Fibroblast of lung (primary cell): Measurements from ENCODE around the gene XPO6. TPM values are rescaled to one million over a fixed set of nuclear protein-coding genes. Genes with fewer than 3 reads are reported as not detected.

Experiments
- DNase-seq, 2 donors: peaks; one replicate each; pipeline versions ENCODE4 v3.0.0 to v3.0.0-alpha.2; 2010; ENCODE audit warnings: low read depth in 2 of 2
- H2AFZ ChIP-seq: 2 replicates; pipeline ENCODE4 v1.5.1; 2012; ENCODE audit warnings: low read length, control low read depth, inconsistent platforms
- H3K27ac ChIP-seq: 2 replicates; pipeline ENCODE4 v1.5.1; 2011; ENCODE audit warnings: low read length, control low read depth; ENCODE audit not compliant: insufficient read depth
- H3K27me3 ChIP-seq: 2 replicates; pipeline ENCODE4 v1.5.1; 2011; ENCODE audit warnings: mild to moderate bottlenecking, low read length; ENCODE audit not compliant: control insufficient read depth, insufficient read depth
- H3K36me3 ChIP-seq: 2 replicates; pipeline ENCODE4 v1.5.1; 2011; ENCODE audit warnings: low read length; ENCODE audit not compliant: control insufficient read depth, insufficient read depth
- H3K4me1 ChIP-seq: 2 replicates; pipeline ENCODE4 v1.5.1; 2011; ENCODE audit warnings: low read length; ENCODE audit not compliant: control insufficient read depth, insufficient read depth; ENCODE audit errors: extremely low read depth
- H3K4me2 ChIP-seq: 2 replicates; pipeline ENCODE4 v1.5.1; 2011; ENCODE audit warnings: low read length, control low read depth; ENCODE audit not compliant: insufficient read depth; ENCODE audit errors: extremely low read depth
- H3K4me3 ChIP-seq, 4 experiments: fragments of 200-600 bp in 1 of 4; sonication (generic) in 1 of 4; replicated peaks in 1 of 4; 2 replicates each; pipeline ENCODE4 v1.5.1; 2011 to 2016; ENCODE audit warnings: low read length in 4 of 4, low read depth in 3 of 4, mild to moderate bottlenecking in 3 of 4, control low read depth in 2 of 4, inconsistent platforms in 1 of 4, mixed read lengths in 1 of 4; ENCODE audit not compliant: insufficient read depth in 1 of 4; ENCODE audit errors: control extremely low read depth in 1 of 4
- H3K79me2 ChIP-seq: 2 replicates; pipeline ENCODE4 v1.5.1; 2012; ENCODE audit warnings: mild to moderate bottlenecking, low read length, inconsistent platforms; ENCODE audit not compliant: control insufficient read depth, insufficient read depth
- H3K9ac ChIP-seq: 2 replicates; pipeline ENCODE4 v1.5.1; 2011; ENCODE audit warnings: mild to moderate bottlenecking, low read length, control low read depth; ENCODE audit not compliant: insufficient read depth
- H3K9me3 ChIP-seq: 2 replicates; pipeline ENCODE4 v1.5.1; 2012; ENCODE audit warnings: low read depth, low read length; ENCODE audit not compliant: control insufficient read depth, insufficient read depth
- H4K20me1 ChIP-seq: 2 replicates; pipeline ENCODE4 v1.5.1; 2011; ENCODE audit warnings: low read length; ENCODE audit not compliant: control insufficient read depth, insufficient read depth; ENCODE audit errors: extremely low read depth
- CTCF ChIP-seq, 2 donors: IDR thresholded peaks in 1 of 2; conservative IDR thresholded peaks in 1 of 2; 1 replicate in 1 of 2; 2 replicates in 1 of 2; pipeline ENCODE4 v1.5.1; 2011 to 2012; ENCODE audit warnings: low read length in 2 of 2, control low read depth in 1 of 2, inconsistent platforms in 1 of 2, low read depth in 1 of 2, mild to moderate bottlenecking in 1 of 2
- EZH2 ChIP-seq: IDR thresholded peaks from 2 replicates; pipeline ENCODE4 v1.5.1; 2012; ENCODE audit warnings: low read length, control low read depth, mild to moderate bottlenecking; ENCODE audit errors: missing control alignments
- polyA plus RNA-seq, 2 donors: library from polyadenylated mRNA; depleted of rRNA in 1 of 2; stranded (reverse) in 1 of 2; unstranded in 1 of 2; fragments of >200 nt; gene quantifications; 2 replicates each; pipeline ENCODE4 v1.2.1, GENCODE V29; 2011 to 2012; ENCODE audit warnings: missing spikeins in 1 of 2
- total RNA-seq: library from RNA; depleted of rRNA; stranded (reverse); fragments of >200 nt; gene quantifications from 2 replicates; pipeline ENCODE4 v1.2.1, GENCODE V29; 2014

Gene XPO6
- total and polyA plus RNA-seq, 2 donors (not counting 1 experiment from before 2014, with no cell fraction given): 134 to 185 TPM

DNA sequence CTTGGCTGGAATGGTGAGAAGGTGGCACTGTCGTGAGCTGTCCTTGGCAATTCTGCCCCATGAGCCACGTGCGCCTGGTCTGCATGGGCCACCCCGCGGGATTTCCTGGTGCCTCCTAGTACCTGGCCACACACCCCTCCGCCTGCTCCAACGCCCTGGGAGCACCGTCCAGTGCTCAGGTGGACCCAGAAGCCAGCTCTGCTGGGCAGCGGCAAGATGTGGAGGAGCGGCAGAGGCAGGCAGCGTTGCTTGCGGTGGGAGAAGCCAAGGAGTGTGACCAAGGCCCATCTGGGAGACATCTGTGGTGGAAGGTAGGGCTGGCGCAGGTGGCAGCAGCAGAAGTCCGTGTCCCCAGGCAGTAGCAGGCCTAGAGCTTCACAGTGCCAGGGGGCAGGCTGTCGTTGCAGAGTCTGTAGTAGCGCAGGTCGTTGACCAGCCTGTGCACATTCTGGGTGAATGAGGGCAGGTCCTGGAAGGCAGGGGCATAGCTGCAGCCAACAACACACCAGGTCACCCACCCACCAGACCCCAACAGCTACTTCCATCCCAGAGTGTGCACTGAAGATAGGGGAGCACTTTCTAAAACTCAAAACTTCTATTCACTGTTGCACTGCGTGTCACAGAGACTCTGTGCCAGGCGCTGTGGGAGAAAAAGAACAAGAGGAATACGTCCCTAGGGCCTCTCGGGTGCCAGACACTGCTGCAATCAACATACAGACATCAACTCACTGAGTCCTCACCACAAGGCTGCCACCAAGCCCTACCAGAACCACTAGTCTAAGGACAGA is 113.4 kb downstream of the XPO6 start:
- no peak for DNase-seq
- H3K27ac ChIP-seq: no peak overlapping the region
- TF ChIP-seq EZH2: no peak
- no peak for TF ChIP-seq CTCF (conservative IDR thresholded peaks at IDR 0.05 in 1 of 2, IDR thresholded peaks at IDR 0.05 in 1 of 2; ENCODE audit: low read depth in 1 of 2, low read length in 2 of 2)
- no peak overlapping the region for H3K4me2 ChIP-seq
- H3K36me3 ChIP-seq: peaks cover 27% of the 10 kb centered on the region
- H3K27me3 ChIP-seq: no peaks in the 10 kb centered on the region
- no peak overlapping the region for H3K4me3 ChIP-seq
- no peaks in the 10 kb centered on the region for H3K4me1 ChIP-seq
- H3K9me3 ChIP-seq: no peaks in the 10 kb centered on the region
- no peaks in the 10 kb centered on the region for H4K20me1 ChIP-seq
- H3K79me2 ChIP-seq: no peaks in the 10 kb centered on the region
- no peak overlapping the region for H2AFZ ChIP-seq
- no peak overlapping the region for H3K9ac ChIP-seq

GRCh38 chr16:28096983-28097899 is 114.5 kb downstream of the XPO6 start:
- Histone ChIP-seq H3K79me2 (no peaks in the 10 kb centered on the region), H4K20me1 (no peaks in the 10 kb centered on the region), H2AFZ (no peak overlapping the region), H3K4me2 (no peak overlapping the region), H3K36me3 (peaks cover 27% of the 10 kb centered on the region), H3K4me3 (no peak overlapping the region), H3K4me1 (no peaks in the 10 kb centered on the region), H3K27me3 (no peaks in the 10 kb centered on the region), H3K9me3 (no peaks in the 10 kb centered on the region), H3K27ac (no peak overlapping the region), H3K9ac (no peak overlapping the region)
- TF ChIP-seq EZH2: no peak
- TF ChIP-seq CTCF (conservative IDR thresholded peaks at IDR 0.05 in 1 of 2, IDR thresholded peaks at IDR 0.05 in 1 of 2; ENCODE audit: low read depth in 1 of 2, low read length in 2 of 2): no peak
- no peak for DNase-seq

DNA sequence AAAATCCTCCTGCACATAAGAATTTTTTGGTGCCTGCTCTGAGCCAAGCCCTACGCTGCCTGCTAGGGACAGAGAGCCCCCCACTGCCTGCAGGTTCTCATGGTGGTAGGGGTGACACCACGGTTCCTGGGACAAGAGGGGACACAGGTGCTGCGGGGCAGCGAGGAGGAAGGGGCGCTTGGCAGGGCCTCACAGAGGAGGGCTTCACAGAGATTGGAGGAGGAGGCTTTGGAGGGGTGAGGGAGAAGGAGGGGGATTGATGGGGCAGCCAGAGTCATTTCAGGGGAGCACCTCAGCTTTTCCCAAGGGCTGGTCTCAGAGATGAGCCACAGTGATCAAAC is 118.4 kb downstream of the XPO6 start:
- Histone ChIP-seq H3K79me2 (no peaks in the 10 kb centered on the region), H3K27ac (no peak overlapping the region), H3K9me3 (no peaks in the 10 kb centered on the region), H2AFZ (no peak overlapping the region), H3K9ac (no peak overlapping the region), H3K27me3 (no peaks in the 10 kb centered on the region), H3K4me1 (no peaks in the 10 kb centered on the region), H4K20me1 (no peaks in the 10 kb centered on the region), H3K36me3 (peaks cover 8% of the 10 kb centered on the region), H3K4me3 (no peak overlapping the region), H3K4me2 (no peak overlapping the region)
- TF ChIP-seq CTCF (conservative IDR thresholded peaks at IDR 0.05 in 1 of 2, IDR thresholded peaks at IDR 0.05 in 1 of 2; ENCODE audit: low read depth in 1 of 2, low read length in 2 of 2) (no peak), EZH2 (no peak)
- no peak for DNase-seq
